DMS114 treated with DMSO at 0.1 percent for 48 hours (cell line): ENCODE results near the gene ATP13A5.

Experiments
- DNase-seq: peaks from one replicate; lab custom pipeline; 2025; ENCODE audit not compliant: unreplicated experiment; lab: John Stamatoyannopoulos, UW

Gene ATP13A5, protein sequence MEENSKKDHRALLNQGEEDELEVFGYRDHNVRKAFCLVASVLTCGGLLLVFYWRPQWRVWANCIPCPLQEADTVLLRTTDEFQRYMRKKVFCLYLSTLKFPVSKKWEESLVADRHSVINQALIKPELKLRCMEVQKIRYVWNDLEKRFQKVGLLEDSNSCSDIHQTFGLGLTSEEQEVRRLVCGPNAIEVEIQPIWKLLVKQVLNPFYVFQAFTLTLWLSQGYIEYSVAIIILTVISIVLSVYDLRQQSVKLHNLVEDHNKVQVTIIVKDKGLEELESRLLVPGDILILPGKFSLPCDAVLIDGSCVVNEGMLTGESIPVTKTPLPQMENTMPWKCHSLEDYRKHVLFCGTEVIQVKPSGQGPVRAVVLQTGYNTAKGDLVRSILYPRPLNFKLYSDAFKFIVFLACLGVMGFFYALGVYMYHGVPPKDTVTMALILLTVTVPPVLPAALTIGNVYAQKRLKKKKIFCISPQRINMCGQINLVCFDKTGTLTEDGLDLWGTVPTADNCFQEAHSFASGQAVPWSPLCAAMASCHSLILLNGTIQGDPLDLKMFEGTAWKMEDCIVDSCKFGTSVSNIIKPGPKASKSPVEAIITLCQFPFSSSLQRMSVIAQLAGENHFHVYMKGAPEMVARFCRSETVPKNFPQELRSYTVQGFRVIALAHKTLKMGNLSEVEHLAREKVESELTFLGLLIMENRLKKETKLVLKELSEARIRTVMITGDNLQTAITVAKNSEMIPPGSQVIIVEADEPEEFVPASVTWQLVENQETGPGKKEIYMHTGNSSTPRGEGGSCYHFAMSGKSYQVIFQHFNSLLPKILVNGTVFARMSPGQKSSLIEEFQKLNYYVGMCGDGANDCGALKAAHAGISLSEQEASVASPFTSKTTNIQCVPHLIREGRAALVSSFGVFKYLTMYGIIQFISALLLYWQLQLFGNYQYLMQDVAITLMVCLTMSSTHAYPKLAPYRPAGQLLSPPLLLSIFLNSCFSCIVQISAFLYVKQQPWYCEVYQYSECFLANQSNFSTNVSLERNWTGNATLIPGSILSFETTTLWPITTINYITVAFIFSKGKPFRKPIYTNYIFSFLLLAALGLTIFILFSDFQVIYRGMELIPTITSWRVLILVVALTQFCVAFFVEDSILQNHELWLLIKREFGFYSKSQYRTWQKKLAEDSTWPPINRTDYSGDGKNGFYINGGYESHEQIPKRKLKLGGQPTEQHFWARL

DNA sequence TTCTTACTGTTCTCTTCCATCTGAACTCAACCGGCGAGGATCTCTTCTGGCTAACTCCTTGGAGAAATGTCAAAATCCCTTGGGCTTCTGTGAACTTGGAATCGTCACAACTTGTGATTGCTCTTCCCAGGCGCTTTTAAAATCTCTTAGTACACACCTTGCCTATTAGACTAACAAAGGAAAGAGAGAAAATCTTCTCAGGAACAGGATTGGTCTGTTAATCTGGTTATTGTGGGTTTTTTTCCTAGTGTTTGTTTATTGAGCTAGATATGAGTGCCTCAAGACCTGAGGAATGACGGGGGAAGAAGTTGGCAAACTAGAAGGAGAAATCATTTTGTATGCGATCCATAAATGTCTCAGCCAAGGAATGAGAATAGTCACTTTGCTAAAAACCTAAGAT, at the start of gene ATP13A5:
Gene ATP13A5 (minus strand): TSS at position 48 of the 400 bp plus-strand sequence. CDS start 28 bp downstream, at position 20.
- no peak for DNase-seq

DNA sequence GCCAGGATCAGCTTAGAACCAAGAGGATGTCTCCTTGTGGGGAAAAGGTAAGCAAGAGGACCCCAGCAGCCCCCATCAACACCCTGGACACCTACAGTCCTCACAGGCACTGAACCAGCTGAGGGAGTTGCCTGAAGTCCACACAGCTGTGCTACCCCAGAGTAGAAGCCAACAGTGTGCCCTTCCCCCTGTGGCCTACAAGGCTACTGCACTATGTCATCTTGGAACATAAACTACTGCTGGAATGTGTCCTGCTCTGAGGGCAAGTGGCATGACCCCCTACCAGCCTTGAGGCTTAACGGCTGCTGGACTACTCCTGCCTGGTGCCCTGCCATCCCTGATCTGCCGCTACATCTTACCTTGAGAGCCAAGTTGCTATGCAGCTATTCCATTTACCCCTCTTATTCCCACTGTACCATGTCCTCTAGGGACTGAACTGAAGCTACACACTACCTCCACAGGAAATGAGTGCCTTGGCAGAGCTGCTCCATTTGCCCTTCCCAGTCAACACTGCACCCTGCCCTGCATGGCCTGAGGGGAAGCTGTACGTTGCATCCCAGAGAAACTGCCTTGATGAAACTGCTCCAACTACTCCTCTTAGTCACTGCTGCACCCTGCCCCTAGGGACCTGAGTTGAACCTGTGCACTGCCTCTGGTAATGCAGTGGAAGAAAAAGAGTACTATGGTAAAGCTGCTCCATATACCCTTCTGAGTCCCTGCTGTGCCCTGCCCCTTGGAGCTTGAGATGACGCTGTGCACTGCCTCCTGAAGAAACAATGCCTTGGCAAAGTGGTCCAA, 40.2 kb upstream of the ATP13A5 start:
- DNase-seq: no peak

DNA sequence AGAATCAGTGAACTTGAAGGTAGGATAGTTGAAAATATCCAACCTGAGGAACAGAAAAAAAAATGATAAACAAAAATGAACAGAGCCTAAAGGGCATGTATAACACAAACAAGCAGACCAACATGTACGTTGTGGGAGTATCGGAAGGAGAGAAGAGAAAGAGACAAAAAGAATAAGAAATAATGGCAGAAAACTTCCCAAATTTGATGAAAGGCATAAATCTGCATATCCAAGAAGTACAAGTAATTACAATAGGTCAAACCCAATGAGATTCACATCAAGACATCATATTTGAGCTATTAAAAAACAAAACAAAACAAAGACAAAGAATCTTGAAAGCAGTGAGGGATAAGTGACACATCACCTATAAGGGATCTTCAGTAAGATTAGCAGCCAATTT, 38.1 kb upstream of the ATP13A5 start:
- no peak for DNase-seq

GRCh38 chr3:193407688-193408087, 29.1 kb upstream of the ATP13A5 start:
- no peak for DNase-seq

- DNase-seq: no peak
Measured at GRCh38 chr3:193407112-193407511, 28.6 kb upstream of the ATP13A5 start.

DNA sequence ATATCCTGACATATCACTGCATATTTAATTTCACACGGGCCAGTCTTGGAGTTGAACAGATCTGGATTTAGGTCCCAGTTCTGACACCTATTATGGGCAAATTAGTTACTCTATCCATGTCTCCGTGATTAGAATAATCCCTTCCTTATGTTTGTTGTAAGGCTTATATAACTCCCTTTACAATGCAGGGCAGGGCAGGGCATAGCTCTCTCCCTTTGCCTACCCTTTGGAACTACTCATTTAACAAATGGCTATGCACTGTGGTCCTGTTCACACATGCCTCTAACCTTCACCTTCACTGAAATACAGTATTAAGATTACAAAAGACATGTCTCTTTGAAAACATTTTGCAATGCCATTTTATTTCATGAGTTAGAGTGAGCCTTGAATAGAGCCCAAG, 24.8 kb upstream of the ATP13A5 start:
- DNase-seq: no peak

- DNase-seq: no peak
Measured at GRCh38 chr3:193400304-193400703, 21.8 kb upstream of the ATP13A5 start.

DNA sequence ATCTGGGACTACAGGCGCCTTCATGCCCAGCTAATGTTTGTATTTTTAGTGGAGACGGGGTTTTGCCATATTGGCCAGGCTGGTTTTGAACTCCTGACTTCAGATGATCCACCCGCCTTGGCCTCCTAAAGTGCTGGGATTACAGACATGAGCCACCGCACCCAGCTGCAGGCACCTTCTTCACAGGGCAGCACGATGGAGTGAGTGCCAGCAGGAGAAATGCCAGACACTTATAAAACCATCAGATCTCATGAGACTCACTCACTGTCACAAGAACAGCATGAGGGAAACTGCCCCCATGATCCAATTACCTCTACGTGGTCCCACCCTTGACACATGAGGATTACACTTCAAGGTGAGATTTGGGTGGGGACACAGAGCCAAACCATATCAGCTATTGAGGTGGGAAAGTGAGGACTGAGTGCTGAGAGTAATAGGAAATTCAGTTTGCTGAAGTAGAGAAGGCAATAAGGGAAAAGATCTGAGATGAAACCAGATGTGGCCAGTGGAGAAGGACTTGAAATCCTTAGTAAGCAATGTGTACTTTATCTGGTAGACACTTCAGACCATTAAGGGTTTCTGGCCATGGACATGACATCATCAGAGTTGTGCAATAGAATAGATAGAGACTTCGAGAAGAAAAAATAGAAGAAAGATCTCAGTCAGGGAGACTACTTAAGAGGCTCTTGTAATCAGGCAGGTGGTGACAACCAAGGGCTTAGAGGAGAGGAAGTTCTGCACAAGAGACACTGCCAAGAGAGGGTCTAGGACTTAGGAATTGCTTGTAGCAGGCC, 18.1 kb upstream of the ATP13A5 start:
- no peak for DNase-seq

- DNase-seq: no peak
Measured at GRCh38 chr3:193391902-193392301, 13.3 kb upstream of the ATP13A5 start.

DNA sequence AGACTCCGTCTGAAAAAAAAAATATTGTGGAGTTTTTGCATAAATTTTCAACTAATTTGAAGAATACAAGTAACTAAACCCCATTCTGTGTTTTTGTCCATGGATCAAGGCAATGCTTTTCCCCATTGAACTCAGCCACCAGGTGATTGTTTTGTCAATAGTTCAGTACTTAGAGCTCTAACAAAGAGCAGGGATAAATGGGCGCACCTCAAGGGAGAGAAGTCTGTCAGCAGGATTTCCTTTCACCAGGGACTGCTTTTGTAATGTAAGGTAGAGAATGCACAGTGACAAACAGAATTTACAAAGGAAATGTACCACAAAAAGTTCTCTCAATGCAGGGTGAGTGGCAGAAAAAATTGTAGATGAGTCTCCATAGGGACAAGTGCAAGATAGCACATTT, 10.8 kb upstream of the ATP13A5 start:
- no peak for DNase-seq

GRCh38 chr3:193388361-193388760, 9.8 kb upstream of the ATP13A5 start:
- DNase-seq: no peak

- no peak for DNase-seq
Measured at GRCh38 chr3:193387596-193387995, 9.0 kb upstream of the ATP13A5 start.

DNA sequence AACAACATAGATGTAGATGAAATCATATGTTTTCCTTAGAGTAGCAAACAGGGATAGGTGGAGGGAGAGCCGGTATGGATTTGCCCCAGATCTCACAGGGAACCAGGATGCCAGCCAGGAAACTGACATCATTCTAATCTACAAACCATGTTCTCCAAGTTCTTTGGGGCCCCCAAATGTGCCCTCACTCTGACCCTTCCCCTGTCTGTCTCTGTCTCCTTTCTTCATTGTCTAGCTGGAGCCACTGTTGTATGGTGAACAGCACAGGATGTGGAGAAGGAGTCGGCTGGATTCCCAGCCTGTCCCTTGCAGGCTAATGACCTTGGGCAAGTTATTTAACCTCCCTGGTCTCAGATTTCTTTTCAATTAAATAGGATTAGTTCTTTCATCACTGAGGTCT, 962 bp downstream of the ATP13A5 start:
- DNase-seq: no peak

DNA sequence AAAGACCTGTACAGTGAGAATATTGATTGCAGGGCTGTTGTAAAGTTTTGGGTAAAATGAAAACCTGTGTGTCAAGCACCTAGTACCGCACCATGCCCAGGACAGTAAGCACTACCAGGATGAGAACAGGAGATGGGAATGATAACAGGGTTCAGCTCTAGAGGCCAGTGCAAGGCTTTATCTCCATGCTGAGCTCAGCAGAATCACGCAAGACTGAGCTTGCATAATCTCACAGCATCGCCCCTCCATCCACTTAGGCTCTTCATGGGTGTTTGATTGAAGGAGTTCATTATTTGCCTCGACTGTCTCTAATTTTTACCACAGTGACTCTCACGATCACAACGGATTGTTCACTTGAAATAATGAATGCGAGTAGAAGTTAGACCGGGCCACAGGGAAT, 2.9 kb downstream of the ATP13A5 start:
- no peak for DNase-seq

- DNase-seq: no peak
Measured at GRCh38 chr3:193372783-193373182, 5.8 kb downstream of the ATP13A5 start.

GRCh38 chr3:193367868-193368267, 10.7 kb downstream of the ATP13A5 start:
- no peak for DNase-seq

DNA sequence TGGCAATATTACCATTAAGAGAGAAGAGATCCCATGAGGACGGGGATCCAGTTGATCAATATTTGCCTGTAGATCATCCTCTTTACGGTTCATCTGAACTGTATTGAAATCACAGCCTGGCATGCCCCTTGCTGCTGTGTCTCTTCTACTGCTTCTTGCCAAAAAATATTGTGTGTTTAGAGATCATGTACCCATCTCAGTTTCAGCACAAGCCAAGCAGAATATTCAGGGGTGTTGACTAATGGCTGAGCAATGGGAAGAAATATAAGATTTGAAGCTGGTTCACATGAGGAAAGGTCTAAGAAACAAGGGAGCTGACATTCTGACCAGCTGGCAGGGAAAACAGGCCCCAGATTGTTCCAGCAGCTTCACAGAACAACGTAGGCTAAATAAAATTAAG, 21.3 kb downstream of the ATP13A5 start:
- DNase-seq: no peak

GRCh38 chr3:193354423-193354822, 24.1 kb downstream of the ATP13A5 start:
- DNase-seq: no peak

- DNase-seq: no peak
Measured at GRCh38 chr3:193350744-193351143, 27.8 kb downstream of the ATP13A5 start.

GRCh38 chr3:193348686-193349085, 29.9 kb downstream of the ATP13A5 start:
- no peak for DNase-seq
